Endothelial cell (in vitro differentiated cells): ENCODE measurements around the gene NSD2. TPM values are rescaled to one million over a fixed set of nuclear protein-coding genes. Genes with fewer than 3 reads are reported as not detected.
"Not testable (repeated sequence)": the region's sequence is repeated elsewhere in the genome, so short reads cannot be mapped to it uniquely, and the experiment has no call there.

ENCODE experiments used
- DNase-seq: peaks from one replicate; pipeline ENCODE4 v3.0.0; 2021; ENCODE audit warnings: low spot score
- H3K27ac Mint-ChIP-seq: one replicate; pipeline ENCODE4 v1.8.0; 2021; ENCODE audit warnings: mixed read lengths, inconsistent platforms; ENCODE audit not compliant: unreplicated experiment
- H3K27me3 Mint-ChIP-seq: one replicate; pipeline ENCODE4 v1.8.0; 2021; ENCODE audit warnings: mild to moderate bottlenecking, moderate library complexity, mixed read lengths, inconsistent platforms; ENCODE audit not compliant: unreplicated experiment
- H3K36me3 Mint-ChIP-seq: one replicate; pipeline ENCODE4 v1.8.0; 2021; ENCODE audit warnings: mild to moderate bottlenecking, low read depth, mixed read lengths, inconsistent platforms; ENCODE audit not compliant: unreplicated experiment
- H3K4me1 Mint-ChIP-seq: one replicate; pipeline ENCODE4 v1.8.0; 2021; ENCODE audit warnings: mild to moderate bottlenecking, mixed read lengths, inconsistent platforms; ENCODE audit not compliant: unreplicated experiment
- H3K4me3 Mint-ChIP-seq: one replicate; pipeline ENCODE4 v1.8.0; 2021; ENCODE audit warnings: mild to moderate bottlenecking, mixed read lengths, inconsistent platforms; ENCODE audit not compliant: unreplicated experiment
- H3K9me3 Mint-ChIP-seq: one replicate; pipeline ENCODE4 v1.8.0; 2021; ENCODE audit warnings: mixed read lengths, inconsistent platforms; ENCODE audit not compliant: unreplicated experiment
- CTCF ChIP-seq: fragments of 200-600 bp; sonication (generic); IDR thresholded peaks from one replicate; pipeline ENCODE4 v1.5.0; 2021; ENCODE audit warnings: antibody characterized with exemption; ENCODE audit not compliant: unreplicated experiment
- total RNA-seq: library from RNA; stranded (reverse); fragmentation: NEBNext Ultra II Directional; extraction: Animal tissue kit (Norgen Biotek cat#: 25700); gene quantifications from one replicate; pipeline ENCODE4 v1.2.1, GENCODE V29; 2021; ENCODE audit not compliant: unreplicated experiment

The NSD2 gene
- total RNA-seq, 1 donor from 2014 or later: 93.5 TPM

- Mint-ChIP-seq H3K4me1 (no peaks in the 10 kb centered on the region), H3K36me3 (peaks cover 18% of the 10 kb centered on the region), H3K27me3 (peaks cover 4% of the 10 kb centered on the region), H3K9me3 (no peaks in the 10 kb centered on the region), H3K27ac (no peak overlapping the region), H3K4me3 (no peak overlapping the region)
- TF ChIP-seq CTCF: no peak
- no peak for DNase-seq
These were observed 120.6 kb downstream of the NSD2 start for GRCh38 chr4:1991596-1992434.

GRCh38 chr4:1992468-1993168 lies 121.4 kb downstream of the NSD2 start:
- Mint-ChIP-seq H3K9me3 (no peaks in the 10 kb centered on the region), H3K27me3 (peaks cover 4% of the 10 kb centered on the region), H3K27ac (no peak overlapping the region), H3K4me1 (no peaks in the 10 kb centered on the region), H3K4me3 (no peak overlapping the region), H3K36me3 (peaks cover 24% of the 10 kb centered on the region)
- peak; percentile 60 for DNase-seq
- peak; percentile 40 for TF ChIP-seq CTCF

- Mint-ChIP-seq H3K27me3 (peaks cover 4% of the 10 kb centered on the region), H3K4me1 (no peaks in the 10 kb centered on the region), H3K9me3 (no peaks in the 10 kb centered on the region), H3K4me3 (no peak overlapping the region), H3K27ac (no peak overlapping the region), H3K36me3 (peaks cover 26% of the 10 kb centered on the region)
- no peak for DNase-seq
- TF ChIP-seq CTCF: no peak
These were observed 122.0 kb downstream of the NSD2 start for GRCh38 chr4:1993169-1993516.

GRCh38 chr4:1993718-1994516 lies 122.7 kb downstream of the NSD2 start:
- not testable (repeated sequence) for H3K4me3 Mint-ChIP-seq, H3K9me3 Mint-ChIP-seq, DNase-seq, H3K27ac Mint-ChIP-seq, H3K4me1 Mint-ChIP-seq, H3K27me3 Mint-ChIP-seq
- peaks cover 31% of the 10 kb centered on the region for H3K36me3 Mint-ChIP-seq

- Mint-ChIP-seq H3K27ac (no peak overlapping the region), H3K4me1 (peaks cover 3% of the 10 kb centered on the region), H3K27me3 (peaks cover 8% of the 10 kb centered on the region), H3K4me3 (no peak overlapping the region), H3K9me3 (peaks cover 3% of the 10 kb centered on the region), H3K36me3 (peaks cover 39% of the 10 kb centered on the region)
- no peak for DNase-seq
- no peak for TF ChIP-seq CTCF
These were observed 123.7 kb downstream of the NSD2 start for GRCh38 chr4:1994938-1995337.
